Activated effector memory CD4-positive, alpha-beta T cell treated with Interleukin-2 at 50 U/mL for 16 hours (primary cell): ENCODE data around the gene SFSWAP.
A peak's percentile ranks its signal among the peaks of the same experiment; 100 is the strongest.
"Not testable (repeated sequence)": the region's sequence is repeated elsewhere in the genome, so short reads cannot be mapped to it uniquely, and the experiment has no call there.

Source experiments
- DNase-seq: peaks from one replicate; pipeline ENCODE4 v3.0.0-alpha.2; 2020

The SFSWAP gene

DNA sequence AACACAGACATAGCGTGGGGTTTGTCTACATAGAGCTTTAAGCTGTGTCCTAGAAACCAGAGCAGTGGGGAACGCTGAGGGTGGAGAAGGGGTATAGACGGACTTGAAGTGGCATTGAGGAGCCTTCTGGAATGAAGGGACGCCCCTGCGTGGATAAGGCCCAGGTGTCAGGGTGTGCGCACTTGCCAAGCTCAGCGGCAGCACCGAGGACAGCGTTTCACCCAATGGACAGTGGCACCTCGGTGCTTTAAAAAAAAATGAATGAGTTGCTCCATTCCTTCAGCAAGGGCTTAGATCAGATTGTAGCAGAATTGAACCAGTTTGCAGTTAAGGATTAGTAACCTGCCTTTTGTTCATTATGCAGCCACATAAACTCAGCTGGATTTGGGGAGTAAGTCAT lies 83.7 kb downstream of the SFSWAP start:
- DNase-seq, result no peak

DNA sequence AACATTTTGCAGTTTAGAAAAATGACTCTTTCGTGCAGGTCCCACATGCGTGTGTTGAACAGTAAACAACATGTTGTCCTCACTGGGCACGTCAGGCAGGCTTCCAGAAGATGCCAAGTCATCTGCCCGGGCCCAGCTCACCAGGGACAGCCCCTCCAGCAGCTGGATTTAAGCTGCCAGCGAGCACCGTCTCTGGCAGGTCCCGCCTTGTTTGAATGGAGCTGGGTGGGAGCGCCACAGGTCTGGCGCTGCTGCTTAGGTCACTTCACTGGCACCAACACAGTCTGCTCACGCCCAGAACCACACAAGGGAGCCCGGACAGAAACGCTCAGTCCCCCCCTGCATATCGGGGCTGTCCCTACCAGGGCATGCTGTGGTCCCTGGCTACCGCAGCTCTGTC lies 84.2 kb downstream of the SFSWAP start:
- DNase-seq, result no peak

DNA sequence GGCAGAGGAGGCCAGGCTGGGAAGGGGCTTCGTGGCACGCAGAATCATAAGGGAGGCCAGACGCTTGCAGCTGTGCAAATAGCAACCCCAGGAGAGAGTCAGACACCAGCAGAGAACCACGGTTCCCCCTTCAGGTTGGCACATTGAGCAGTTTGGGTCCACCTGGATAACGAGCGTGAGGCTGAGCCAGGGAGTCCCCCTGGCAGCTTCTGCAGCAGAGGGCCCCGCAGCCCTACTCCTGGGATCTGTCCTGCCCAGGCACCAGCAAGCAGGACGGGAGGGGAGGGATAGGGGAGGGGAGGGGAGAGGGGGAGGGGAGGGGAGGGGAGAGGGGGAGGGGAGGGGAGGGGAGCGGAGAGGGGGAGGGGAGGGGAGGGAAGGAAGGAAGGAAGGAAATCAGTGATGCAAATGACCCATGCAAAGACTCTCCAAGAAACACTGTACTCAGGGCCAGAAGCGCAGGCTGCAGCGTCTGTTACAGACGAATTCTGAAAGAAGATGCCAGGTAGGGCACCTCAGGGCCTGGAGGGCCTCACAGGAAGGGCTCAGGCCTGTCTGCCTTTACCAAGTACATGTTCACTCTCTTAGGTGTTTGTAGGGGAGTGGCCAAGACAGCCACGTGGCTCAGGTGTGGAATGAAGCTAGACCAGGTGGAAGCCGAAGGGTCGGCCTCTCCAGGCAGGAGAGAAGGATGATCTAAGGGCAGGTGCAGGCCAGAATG lies 85.0 kb downstream of the SFSWAP start:
- no peak for DNase-seq

GRCh38 chr12:131796411-131796736 lies 85.5 kb downstream of the SFSWAP start:
- DNase-seq, result no peak

GRCh38 chr12:131796754-131797587 lies 86.1 kb downstream of the SFSWAP start:
- no peak for DNase-seq

- DNase-seq, result no peak
Observed at GRCh38 chr12:131797588-131797934, 86.7 kb downstream of the SFSWAP start.

DNA sequence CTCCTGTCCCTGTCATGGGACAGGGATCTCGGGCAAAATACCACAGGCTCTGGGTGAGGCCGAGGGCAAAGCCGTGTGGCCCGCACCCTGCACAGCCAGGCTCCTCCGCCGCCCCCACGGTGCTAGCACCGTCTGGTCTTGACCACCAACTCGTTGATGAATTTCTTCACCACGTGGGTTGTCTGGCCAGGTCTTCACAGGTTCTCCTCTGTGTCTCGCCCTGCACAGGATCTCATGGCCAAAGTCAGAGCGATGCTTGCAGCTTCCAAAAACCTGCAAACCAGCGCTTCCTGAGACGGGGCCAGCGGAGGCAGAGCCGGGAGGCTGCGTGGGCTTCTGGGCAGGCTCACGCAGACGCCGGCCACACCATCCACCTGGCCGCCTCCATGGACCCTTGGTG lies 88.3 kb downstream of the SFSWAP start:
- DNase-seq, result no peak

GRCh38 chr12:131799828-131800593 lies 89.1 kb downstream of the SFSWAP start:
- no peak for DNase-seq

- no peak for DNase-seq
Observed at GRCh38 chr12:131800594-131801135, 89.8 kb downstream of the SFSWAP start.

DNA sequence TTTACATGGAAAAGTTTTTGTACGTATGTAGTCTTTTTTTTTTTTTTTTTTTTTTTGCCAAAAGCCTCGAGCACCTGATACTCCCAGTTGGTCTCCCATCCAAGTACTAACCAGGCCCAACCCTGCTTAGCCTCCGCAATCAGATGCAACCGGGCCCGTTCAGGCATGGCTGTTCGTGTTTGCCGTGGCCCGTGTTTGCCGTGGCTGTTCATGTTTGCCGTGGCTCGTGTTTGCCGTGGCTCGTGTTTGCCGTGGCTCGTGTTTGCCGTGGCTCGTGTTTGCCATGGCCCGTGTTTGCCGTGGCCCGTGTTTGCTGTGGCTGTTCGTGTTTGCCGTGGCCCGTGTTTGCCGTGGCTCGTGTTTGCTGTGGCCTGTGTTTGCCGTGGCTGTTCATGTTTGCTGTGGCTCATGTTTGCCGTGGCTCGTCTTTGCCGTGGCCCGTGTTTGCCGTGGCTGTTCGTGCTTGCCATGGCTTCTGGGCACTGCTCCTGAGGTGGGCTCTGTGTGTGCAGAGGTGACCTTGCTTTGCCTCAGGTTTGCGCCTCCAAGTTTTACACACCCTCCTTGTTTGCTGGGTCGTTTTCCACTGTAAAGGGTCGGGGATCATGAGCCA lies 90.5 kb downstream of the SFSWAP start:
- no peak for DNase-seq

- DNase-seq, result no peak
Observed at GRCh38 chr12:131803961-131804521, 93.2 kb downstream of the SFSWAP start.

GRCh38 chr12:131805421-131805820 lies 94.5 kb downstream of the SFSWAP start:
- no peak for DNase-seq

- DNase-seq, result no peak
Observed at GRCh38 chr12:131806674-131807073, 95.8 kb downstream of the SFSWAP start.

DNA sequence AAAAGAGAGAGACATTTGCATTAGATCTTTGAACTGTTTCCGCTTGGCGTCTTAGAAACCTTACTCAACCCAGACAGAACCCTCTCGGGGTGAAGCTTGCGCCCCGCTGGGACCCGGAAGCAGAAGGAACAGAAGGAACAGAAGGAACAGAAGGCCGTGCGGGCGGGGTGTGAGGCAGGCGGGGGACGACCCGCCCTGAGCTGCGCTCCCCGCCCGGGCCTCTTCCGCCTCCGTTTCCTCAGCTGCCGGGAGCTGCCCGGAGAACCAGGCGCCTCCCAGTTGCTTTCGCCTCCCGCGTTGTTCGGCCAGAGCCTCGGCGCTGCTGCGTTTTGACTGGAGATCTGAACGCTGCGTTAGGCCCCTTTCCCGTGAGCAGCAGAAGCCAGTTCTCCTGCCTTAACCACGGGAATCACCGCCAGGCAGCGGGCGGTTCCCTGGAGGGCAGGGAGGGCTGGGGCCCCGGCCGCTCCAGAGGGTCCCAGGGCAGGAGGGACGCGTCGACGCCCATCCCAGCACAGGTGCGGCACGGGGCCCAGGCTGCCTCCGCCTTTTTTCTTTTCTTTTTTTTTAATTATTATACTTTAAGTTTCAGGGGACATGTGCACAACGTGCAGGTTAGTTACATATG lies 98.0 kb downstream of the SFSWAP start:
- peak; percentile 15 for DNase-seq

- not testable (repeated sequence) for DNase-seq
Observed at GRCh38 chr12:131809476-131810254, 98.8 kb downstream of the SFSWAP start.

DNA sequence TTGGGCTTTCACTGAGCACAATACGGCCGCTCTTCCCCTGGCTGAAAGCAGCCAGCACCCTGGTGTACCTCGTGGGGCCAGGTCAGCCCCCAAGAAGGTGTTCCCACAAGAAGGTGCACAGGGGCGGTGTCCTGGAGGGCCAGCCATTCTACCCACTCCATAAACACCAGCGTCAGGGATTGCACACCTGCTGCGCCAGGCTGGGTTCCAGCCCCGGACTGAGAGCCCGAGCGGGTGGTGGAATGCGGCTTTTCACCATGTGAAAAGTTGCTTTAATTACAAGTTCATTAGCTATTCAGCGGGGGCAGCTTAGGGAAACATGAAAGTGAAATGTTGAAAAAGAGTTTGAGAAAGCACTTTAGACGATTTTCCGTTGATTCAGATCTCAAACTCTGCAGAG lies 99.8 kb downstream of the SFSWAP start:
- no peak for DNase-seq

DNA sequence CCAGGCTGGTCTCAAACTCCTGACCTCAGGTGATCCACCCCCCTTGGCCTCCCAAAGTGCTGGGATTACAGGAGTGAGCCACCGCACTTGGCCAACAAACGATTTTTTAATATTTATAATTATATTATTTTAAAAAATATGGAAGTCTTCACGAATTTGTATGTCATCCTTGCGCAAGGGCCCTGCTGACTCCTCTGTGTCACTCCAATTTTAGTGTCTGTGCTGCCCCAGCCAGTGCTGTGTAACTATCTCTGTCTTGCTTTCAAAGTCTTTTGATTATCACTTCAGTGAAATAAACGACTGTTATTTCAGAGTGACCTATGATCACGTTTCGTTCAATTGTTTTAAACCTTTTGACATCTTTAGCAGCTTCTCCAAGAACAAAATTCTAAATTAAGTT lies 104.2 kb downstream of the SFSWAP start:
- DNase-seq, result no peak

- DNase-seq, result no peak
Observed at GRCh38 chr12:131816495-131816894, 105.6 kb downstream of the SFSWAP start.

DNA sequence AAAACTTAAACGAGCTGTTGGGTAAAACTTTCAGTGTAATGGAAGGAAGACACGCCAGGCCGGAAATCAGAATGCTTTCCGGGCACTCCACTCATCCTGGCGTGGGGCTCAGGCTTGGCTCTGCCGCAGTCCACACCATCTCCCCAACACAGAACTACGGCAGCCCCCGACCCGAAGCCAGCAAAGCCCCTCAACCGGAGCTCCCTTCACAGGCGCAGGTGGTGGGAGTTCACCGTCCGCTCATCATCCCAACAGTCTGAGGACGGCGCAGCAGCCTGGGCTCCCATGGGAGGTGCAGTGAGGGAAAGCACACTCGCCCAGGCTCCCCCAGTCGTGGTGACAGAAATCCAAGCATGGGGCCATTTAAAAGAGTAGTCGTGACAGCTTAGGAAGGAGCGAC lies 106.4 kb downstream of the SFSWAP start:
- DNase-seq, result no peak

DNA sequence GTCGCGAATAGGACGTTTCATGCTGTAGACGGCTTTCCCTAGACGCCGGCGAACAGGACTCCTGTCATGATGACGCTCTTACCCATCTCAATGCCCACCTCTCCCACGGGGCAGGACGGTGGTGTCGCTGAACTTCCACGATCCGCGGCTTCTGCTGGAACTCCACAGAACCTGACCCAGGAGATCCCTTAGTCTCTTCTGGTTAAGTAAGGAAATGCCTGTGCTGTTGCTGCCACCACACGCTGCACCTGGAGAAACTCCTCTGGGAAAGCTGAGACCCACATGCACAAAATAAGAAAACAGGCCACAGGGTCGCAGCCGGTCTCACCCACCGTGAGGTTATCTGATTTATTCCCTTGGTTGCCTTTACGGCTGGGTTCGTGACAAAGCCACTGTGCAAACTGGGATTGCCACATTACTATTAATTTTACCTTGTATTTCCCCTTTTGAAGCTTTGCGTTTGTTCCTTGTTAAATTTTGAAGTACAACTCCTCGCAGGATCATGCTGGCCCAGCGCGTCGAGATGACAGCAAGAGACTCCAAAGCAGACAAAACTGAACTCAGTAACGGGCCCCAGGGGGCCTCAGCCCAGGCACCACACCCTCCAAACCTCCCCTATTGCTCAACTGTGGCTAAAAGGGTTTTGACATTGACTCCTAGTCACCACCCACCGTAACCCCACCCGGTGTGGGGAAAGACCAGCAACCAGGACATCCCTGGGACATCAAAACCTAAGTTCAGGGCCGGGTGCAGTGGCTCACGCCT lies 108.1 kb downstream of the SFSWAP start:
- DNase-seq, result no peak

GRCh38 chr12:131824450-131824849 lies 113.6 kb downstream of the SFSWAP start:
- DNase-seq, result no peak
